ENCODE data around the gene TENT4B.

TENT4B gene

DNA sequence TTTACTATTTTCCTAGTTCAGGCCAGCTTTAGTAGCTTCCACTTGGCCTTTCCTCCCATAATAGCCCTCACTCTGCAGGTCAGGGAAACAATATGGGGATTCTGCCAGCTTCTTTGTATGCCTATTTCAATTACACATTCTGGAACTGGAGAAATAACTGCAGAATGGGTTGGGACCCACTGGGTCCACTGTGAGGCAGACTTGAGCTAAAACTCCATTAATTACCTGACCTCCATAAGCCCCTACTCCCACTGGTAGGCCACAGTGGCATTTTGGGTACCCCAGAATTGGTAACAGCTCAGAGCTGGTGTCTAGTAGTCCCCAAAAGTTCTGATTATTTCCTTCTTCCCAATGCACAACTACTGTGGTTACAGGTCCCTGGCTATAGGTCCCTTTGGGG lies 16.7 kb upstream of the TENT4B start:
- Histone ChIP-seq H3K4me2 (ENCODE audit: low read length) (no peak overlapping the region), H3K27me3 (ENCODE audit: control insufficient read depth, insufficient read depth, low read length) (no peaks in the 10 kb centered on the region), H3K4me1 (ENCODE audit: control insufficient read depth, insufficient read depth, low read length) (no peaks in the 10 kb centered on the region), H3K4me3 (ENCODE audit: low read length) (no peak overlapping the region), H3K9me3 (replicated peaks; ENCODE audit: low read length) (no peaks in the 10 kb centered on the region), H3K36me3 (ENCODE audit: insufficient read depth, low read length) (no peaks in the 10 kb centered on the region), H3K9ac (ENCODE audit: low read depth, low read length) (no peak overlapping the region)

DNA sequence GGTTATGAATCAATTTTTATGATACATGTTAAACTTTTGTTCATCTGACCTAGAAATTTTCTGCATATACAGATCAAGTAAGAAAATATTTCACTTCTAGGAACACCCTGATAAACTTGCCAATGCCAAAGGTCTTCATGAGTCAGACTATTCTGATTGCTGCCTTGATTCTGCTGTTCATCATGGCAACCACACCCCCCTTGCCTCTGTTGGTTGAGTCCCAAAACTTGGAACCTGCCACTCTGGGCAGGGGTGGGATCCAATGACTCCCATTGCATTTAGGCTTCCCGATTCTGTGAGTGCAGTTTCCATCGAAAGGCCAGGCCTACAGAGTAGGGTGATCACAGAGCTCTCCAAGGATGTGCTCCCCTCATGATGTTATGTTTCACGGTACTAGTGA lies 15.8 kb upstream of the TENT4B start:
- Histone ChIP-seq H3K4me3 (ENCODE audit: low read length) (no peak overlapping the region), H3K9me3 (replicated peaks; ENCODE audit: low read length) (no peaks in the 10 kb centered on the region), H3K9ac (ENCODE audit: low read depth, low read length) (no peak overlapping the region), H3K4me2 (ENCODE audit: low read length) (no peak overlapping the region), H3K4me1 (ENCODE audit: control insufficient read depth, insufficient read depth, low read length) (no peaks in the 10 kb centered on the region), H3K36me3 (ENCODE audit: insufficient read depth, low read length) (no peaks in the 10 kb centered on the region), H3K27me3 (ENCODE audit: control insufficient read depth, insufficient read depth, low read length) (no peaks in the 10 kb centered on the region)

DNA sequence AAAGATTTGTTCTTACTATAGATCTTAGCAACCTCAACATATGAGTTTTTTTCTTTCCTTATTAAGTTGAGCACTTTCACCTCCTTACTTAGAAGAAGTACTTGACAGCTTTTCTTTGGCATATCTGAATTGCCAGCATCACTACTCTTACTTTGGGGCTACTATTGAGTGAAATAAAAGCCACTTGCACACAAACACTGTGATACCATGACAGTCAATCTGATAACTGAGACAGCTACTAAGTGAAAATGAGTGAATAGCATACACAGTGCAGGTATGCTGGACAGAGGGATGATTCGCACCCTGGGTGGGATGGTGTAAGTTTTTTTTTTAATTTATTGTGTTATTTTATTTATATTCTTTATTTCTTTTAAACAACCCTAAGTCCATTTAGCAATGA lies 13.5 kb upstream of the TENT4B start:
- Histone ChIP-seq H3K4me2 (ENCODE audit: low read length) (no peak overlapping the region), H3K27me3 (ENCODE audit: control insufficient read depth, insufficient read depth, low read length) (no peaks in the 10 kb centered on the region), H3K9me3 (replicated peaks; ENCODE audit: low read length) (no peaks in the 10 kb centered on the region), H3K4me3 (ENCODE audit: low read length) (no peak overlapping the region), H3K36me3 (ENCODE audit: insufficient read depth, low read length) (no peaks in the 10 kb centered on the region), H3K9ac (ENCODE audit: low read depth, low read length) (no peak overlapping the region), H3K4me1 (ENCODE audit: control insufficient read depth, insufficient read depth, low read length) (no peaks in the 10 kb centered on the region)

DNA sequence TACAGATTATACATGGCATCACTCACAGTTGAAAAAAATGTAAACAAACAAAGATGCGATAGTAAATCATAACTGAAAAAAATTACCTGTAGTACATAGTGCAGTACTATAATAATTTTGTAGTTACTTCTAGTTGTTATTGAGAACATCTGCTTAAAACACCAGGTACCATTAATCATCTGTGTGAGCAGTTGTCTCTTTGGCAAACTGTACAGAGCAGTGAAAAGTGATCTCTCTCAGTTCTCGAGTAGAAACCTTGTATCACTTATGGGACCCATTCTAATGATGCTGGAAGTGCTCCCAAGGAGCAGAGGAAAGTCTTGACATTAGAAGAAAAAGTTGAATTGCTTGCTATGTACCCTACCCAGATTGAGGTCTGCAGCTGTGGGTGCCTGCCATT lies 8.9 kb upstream of the TENT4B start:
- H3K9ac ChIP-seq (ENCODE audit: low read depth, low read length), result no peak overlapping the region
- no peaks in the 10 kb centered on the region for H3K27me3 ChIP-seq (ENCODE audit: control insufficient read depth, insufficient read depth, low read length)
- no peaks in the 10 kb centered on the region for H3K9me3 ChIP-seq (replicated peaks; ENCODE audit: low read length)
- H3K4me3 ChIP-seq (ENCODE audit: low read length), result no peak overlapping the region
- no peaks in the 10 kb centered on the region for H3K4me1 ChIP-seq (ENCODE audit: control insufficient read depth, insufficient read depth, low read length)
- H3K36me3 ChIP-seq (ENCODE audit: insufficient read depth, low read length), result no peaks in the 10 kb centered on the region
- no peak overlapping the region for H3K4me2 ChIP-seq (ENCODE audit: low read length)

DNA sequence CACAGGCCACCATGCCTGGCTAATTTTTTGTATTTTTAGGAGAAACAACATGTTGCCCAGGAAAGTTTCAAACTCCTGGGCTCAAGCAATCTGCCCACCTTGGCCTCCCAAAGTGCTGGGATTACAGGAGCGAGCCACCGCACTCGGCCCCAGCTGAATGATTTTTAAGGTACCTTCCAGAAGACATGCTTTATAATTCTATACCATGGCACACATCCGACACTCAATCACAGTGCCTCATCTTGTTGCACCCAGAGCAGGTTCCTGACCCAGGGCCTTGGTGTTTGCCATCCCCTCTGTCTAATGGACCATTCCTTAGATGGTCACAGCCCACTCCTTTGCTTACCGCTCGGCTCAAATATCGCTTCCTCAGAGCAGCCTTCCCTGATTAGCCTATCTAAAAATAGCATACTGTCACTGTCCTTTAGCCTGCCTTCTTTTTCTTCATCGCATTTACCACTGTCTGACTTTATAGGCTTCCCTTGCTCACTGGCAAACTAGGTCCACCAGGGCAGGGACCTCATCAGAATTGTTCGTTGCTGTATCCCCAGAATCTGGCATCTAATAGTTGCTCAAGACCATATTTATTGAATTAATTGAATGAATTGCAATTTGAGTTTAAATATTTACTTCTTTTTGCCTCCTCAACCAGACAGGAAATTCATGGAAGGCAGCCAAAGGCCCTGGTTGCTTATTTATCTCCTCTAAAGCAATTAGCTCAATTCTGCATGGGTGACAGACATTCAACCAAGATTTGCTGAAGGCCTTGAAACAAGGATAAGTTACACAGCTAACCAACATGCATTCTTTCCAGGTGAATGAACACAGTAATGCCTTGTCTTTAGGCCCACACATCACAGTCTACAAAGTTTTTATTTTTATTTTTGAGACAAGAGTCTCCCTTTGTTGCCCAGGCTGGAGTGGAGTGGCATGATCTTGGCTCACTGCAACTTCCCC lies 6.3 kb upstream of the TENT4B start:
- H3K4me1 ChIP-seq (ENCODE audit: control insufficient read depth, insufficient read depth, low read length), result peaks cover under 1% of the 10 kb centered on the region
- H3K27me3 ChIP-seq (ENCODE audit: control insufficient read depth, insufficient read depth, low read length), result no peaks in the 10 kb centered on the region
- H3K4me3 ChIP-seq (ENCODE audit: low read length), result no peak overlapping the region

DNA sequence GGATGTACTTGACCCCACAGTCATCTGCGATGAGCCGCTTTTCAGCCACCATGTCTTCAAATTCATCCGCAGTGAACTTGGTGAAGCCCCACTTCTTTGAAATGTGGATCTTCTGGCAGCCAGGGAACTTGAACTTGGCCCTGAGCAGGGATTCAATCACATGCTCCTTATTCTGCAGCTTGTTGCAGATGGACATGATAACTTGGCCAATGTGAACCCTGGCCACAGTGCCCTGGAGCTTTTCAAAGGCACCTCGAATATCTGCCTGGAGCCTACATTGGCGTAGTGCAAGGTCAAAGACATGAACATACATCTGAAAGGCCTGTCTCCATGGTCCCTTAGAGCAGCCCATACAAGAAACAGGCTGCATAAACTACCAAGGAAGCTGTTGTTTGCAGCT lies 1.8 kb upstream of the TENT4B start:
- Histone ChIP-seq H3K9me3 (replicated peaks; ENCODE audit: low read length) (no peaks in the 10 kb centered on the region), H3K4me1 (ENCODE audit: control insufficient read depth, insufficient read depth, low read length) (peaks cover 18% of the 10 kb centered on the region), H3K27me3 (ENCODE audit: control insufficient read depth, insufficient read depth, low read length) (no peaks in the 10 kb centered on the region), H3K9ac (ENCODE audit: low read depth, low read length) (no peak overlapping the region), H3K4me2 (ENCODE audit: low read length) (no peak overlapping the region), H3K4me3 (ENCODE audit: low read length) (no peak overlapping the region), H3K36me3 (ENCODE audit: insufficient read depth, low read length) (no peaks in the 10 kb centered on the region)

More for the DNA sequence above, 6.3 kb upstream of the TENT4B start:
- H3K4me2 ChIP-seq (ENCODE audit: low read length), result no peak overlapping the region
- no peaks in the 10 kb centered on the region for H3K9me3 ChIP-seq (replicated peaks; ENCODE audit: low read length)
- H3K36me3 ChIP-seq (ENCODE audit: insufficient read depth, low read length), result no peaks in the 10 kb centered on the region
- no peak overlapping the region for H3K9ac ChIP-seq (ENCODE audit: low read depth, low read length)

DNA sequence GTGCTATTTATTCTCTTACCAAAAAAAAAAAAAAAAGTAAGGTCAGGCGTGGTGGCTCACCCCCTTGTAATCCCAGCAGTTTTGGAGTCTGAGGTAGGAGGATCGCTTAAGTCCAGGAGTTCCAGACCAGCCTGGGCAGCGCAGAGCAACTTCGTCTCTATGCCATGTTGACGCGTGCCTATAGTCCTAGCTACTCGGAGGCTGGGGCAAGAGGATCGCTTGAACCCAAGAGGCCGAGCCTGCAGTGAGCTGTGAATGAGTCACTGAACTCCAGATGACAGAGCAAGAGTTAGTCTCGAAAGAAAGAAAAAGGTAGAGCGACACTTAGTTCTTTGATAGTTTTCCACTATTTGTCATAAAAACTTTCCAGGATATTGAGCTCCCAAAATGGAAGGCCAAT lies 1.4 kb upstream of the TENT4B start:
- peak overlapping the region; percentile 99 for H3K4me2 ChIP-seq (ENCODE audit: low read length)
- H3K4me3 ChIP-seq (ENCODE audit: low read length), result no peak overlapping the region
- H3K36me3 ChIP-seq (ENCODE audit: insufficient read depth, low read length), result no peaks in the 10 kb centered on the region
- H3K27me3 ChIP-seq (ENCODE audit: control insufficient read depth, insufficient read depth, low read length), result no peaks in the 10 kb centered on the region
- no peaks in the 10 kb centered on the region for H3K9me3 ChIP-seq (replicated peaks; ENCODE audit: low read length)
- H3K9ac ChIP-seq (ENCODE audit: low read depth, low read length), result peak overlapping the region; percentile 98
- H3K4me1 ChIP-seq (ENCODE audit: control insufficient read depth, insufficient read depth, low read length), result peaks cover 18% of the 10 kb centered on the region

DNA sequence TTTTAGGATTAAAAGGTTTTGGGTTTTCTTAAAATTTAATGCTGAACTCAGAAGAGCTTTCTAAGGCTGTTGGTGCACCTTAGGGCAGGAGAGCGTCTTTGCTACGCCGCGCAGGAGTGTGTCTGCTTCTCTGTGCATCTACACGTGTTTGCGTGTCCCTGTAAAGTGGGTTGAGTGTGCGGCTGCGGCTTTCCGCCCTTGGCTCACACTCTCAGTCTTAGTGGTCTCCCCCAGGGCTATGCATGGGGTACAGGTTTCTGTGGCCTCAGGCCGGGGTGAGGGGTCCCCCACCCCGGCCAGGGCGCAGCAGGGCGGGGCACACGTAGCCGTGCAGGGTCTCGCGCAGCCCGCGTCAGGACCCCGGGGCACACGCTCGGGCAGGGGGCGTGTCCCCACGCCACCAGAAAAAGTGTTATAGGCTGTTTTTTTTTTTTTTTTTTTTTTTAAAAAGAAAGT lies 727 bp upstream of the TENT4B start:
- Histone ChIP-seq H3K36me3 (ENCODE audit: insufficient read depth, low read length) (no peaks in the 10 kb centered on the region), H3K4me2 (ENCODE audit: low read length) (peak overlapping the region; percentile 99), H3K4me3 (ENCODE audit: low read length) (peak overlapping the region; percentile 98), H3K9ac (ENCODE audit: low read depth, low read length) (peak overlapping the region; percentile 98), H3K9me3 (replicated peaks; ENCODE audit: low read length) (no peaks in the 10 kb centered on the region), H3K27me3 (ENCODE audit: control insufficient read depth, insufficient read depth, low read length) (no peaks in the 10 kb centered on the region), H3K4me1 (ENCODE audit: control insufficient read depth, insufficient read depth, low read length) (peaks cover 18% of the 10 kb centered on the region)

DNA sequence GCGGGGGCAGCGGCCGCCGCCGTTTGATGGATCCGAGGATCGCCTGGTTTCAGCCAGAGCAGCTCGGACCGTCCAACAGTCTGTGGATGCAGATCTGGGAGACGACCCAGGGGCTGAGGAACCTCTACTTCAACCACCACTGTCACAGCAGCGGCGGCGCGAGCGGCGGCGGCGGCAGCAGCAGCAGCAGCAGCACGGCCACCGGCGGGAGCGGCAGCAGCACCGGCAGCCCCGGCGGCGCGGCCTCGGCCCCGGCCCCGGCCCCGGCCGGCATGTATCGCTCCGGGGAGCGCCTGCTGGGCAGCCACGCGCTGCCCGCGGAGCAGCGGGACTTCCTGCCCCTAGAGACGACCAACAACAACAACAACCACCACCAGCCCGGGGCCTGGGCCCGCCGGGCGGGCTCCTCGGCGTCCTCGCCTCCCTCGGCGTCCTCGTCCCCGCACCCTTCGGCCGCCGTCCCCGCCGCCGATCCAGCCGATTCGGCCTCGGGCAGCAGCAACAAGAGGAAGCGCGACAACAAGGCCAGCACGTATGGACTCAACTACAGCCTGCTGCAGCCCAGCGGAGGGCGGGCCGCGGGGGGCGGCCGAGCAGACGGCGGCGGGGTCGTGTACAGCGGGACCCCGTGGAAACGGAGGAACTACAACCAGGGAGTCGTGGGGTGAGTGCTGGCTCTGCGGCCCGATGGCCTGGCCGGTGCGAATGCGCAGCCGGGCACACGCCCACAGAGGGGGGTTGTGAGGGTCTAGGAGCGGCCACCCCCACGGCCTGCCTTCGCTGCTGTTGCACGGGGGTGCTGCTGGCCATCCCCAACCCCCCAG lies 702 bp downstream of the TENT4B start:
- H3K4me3 ChIP-seq (ENCODE audit: low read length), result peak overlapping the region; percentile 85
- H3K27me3 ChIP-seq (ENCODE audit: control insufficient read depth, insufficient read depth, low read length), result no peaks in the 10 kb centered on the region
- no peaks in the 10 kb centered on the region for H3K9me3 ChIP-seq (replicated peaks; ENCODE audit: low read length)
- H3K9ac ChIP-seq (ENCODE audit: low read depth, low read length), result peak overlapping the region; percentile 91
- no peaks in the 10 kb centered on the region for H3K36me3 ChIP-seq (ENCODE audit: insufficient read depth, low read length)
- H3K4me1 ChIP-seq (ENCODE audit: control insufficient read depth, insufficient read depth, low read length), result peaks cover 18% of the 10 kb centered on the region
- peak overlapping the region; percentile 92 for H3K4me2 ChIP-seq (ENCODE audit: low read length)

DNA sequence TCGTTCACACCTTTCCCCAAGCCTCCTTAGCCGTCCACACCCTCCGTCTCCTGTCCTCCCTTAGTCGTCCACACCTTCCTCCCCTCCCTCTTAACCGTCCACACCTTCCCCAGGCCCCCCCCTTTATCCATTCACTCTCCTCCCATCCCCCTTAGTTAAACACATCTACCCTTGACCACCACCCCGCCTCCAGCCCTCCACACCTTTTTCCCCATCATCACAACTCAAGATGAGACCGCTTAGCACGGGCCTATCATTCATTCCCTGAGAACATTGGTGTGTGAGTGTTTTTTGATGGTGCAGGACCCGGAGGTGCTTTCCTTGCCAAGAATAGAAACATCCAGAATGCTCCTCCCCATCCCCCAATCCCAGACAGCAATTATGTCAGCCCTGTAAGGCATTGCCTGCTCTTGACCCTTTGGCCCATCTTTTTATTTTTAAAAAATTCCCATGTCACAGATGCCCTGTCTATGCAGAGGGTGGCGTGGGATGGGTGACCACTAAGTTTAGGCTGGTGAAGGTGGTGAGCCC lies 1.4 kb downstream of the TENT4B start:
- H3K4me1 ChIP-seq (ENCODE audit: control insufficient read depth, insufficient read depth, low read length), result peaks cover 18% of the 10 kb centered on the region
- no peaks in the 10 kb centered on the region for H3K27me3 ChIP-seq (ENCODE audit: control insufficient read depth, insufficient read depth, low read length)
- peak overlapping the region; percentile 91 for H3K9ac ChIP-seq (ENCODE audit: low read depth, low read length)

DNA sequence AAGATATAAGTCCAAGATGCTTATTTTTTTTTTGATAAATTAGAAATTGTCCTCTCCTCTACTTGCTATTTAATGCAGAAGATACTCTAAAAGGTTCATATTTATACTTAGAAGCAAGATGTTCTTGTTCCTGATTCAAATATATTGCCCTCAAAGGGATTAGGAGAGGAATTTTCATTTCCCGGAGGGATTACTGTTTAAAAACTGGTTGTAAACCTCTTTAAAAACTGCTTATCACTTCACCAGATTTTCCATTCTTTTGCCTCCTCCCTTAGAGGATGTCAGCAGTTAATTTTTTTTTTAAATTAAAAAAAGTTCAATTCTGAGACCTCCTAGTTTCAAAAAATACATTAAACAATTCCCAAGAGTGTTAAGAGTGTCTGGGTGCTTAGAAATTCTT lies 2.8 kb downstream of the TENT4B start:
- H3K4me3 ChIP-seq (ENCODE audit: low read length), result peak overlapping the region; percentile 85

More for the DNA sequence above, 1.4 kb downstream of the TENT4B start:
- peak overlapping the region; percentile 85 for H3K4me3 ChIP-seq (ENCODE audit: low read length)
- no peaks in the 10 kb centered on the region for H3K9me3 ChIP-seq (replicated peaks; ENCODE audit: low read length)
- no peaks in the 10 kb centered on the region for H3K36me3 ChIP-seq (ENCODE audit: insufficient read depth, low read length)
- H3K4me2 ChIP-seq (ENCODE audit: low read length), result peak overlapping the region; percentile 92

More for the DNA sequence above, 2.8 kb downstream of the TENT4B start:
- Histone ChIP-seq H3K9me3 (replicated peaks; ENCODE audit: low read length) (no peaks in the 10 kb centered on the region), H3K4me1 (ENCODE audit: control insufficient read depth, insufficient read depth, low read length) (peaks cover 27% of the 10 kb centered on the region), H3K9ac (ENCODE audit: low read depth, low read length) (no peak overlapping the region), H3K36me3 (ENCODE audit: insufficient read depth, low read length) (no peaks in the 10 kb centered on the region), H3K4me2 (ENCODE audit: low read length) (peak overlapping the region; percentile 92), H3K27me3 (ENCODE audit: control insufficient read depth, insufficient read depth, low read length) (no peaks in the 10 kb centered on the region)
